ENCODE data around the gene ATP23. TPM values are rescaled to one million over a fixed set of nuclear protein-coding genes. Genes with fewer than 3 reads are reported as not detected.

Gene ATP23
- total RNA-seq, 1 experiment from 2014 or later = 12.8 TPM

- peaks cover 11% of the 10 kb centered on the region for H3K9me3 Mint-ChIP-seq (ENCODE audit: low read depth, unreplicated experiment)
- H3K27me3 Mint-ChIP-seq (ENCODE audit: unreplicated experiment) = no peaks in the 10 kb centered on the region
- H3K4me3 Mint-ChIP-seq (ENCODE audit: low read depth, unreplicated experiment) = no peak overlapping the region
- CTCF ChIA-PET = interaction anchor here (1.8 kb wide), 1 partner anchor 83 kb away, joined by 4 read pairs; no protein-coding TSS in a partner anchor
- TF ChIP-seq CTCF (IDR thresholded peaks at IDR 0.05; ENCODE audit: unreplicated experiment) = no peak
- DNase-seq = no peak
- no TSS peak for BruUV-seq (replicated peaks)
- H3K4me1 Mint-ChIP-seq (ENCODE audit: low read depth, unreplicated experiment) = peaks cover 20% of the 10 kb centered on the region
- H3K36me3 Mint-ChIP-seq (ENCODE audit: insufficient read depth, unreplicated experiment) = peaks cover 4% of the 10 kb centered on the region
- H3K27ac Mint-ChIP-seq (ENCODE audit: unreplicated experiment) = no peak overlapping the region
- intact Hi-C loops (cut with micrococcal nuclease; ENCODE audit: unreplicated experiment) = loop anchor here (5.0 kb wide), 3 partner anchors 458 to 1103 kb away; no protein-coding TSS in a partner anchor
These were observed 43.3 kb downstream of the ATP23 start for GRCh38 chr12:57984629-57985151.

GRCh38 chr12:57985685-57986084 is 44.3 kb downstream of the ATP23 start:
- CTCF ChIA-PET = no interaction called here
- no TSS peak for BruUV-seq (replicated peaks)
- Mint-ChIP-seq H3K27ac (ENCODE audit: unreplicated experiment) (no peak overlapping the region), H3K9me3 (ENCODE audit: low read depth, unreplicated experiment) (peaks cover 11% of the 10 kb centered on the region), H3K27me3 (ENCODE audit: unreplicated experiment) (no peaks in the 10 kb centered on the region), H3K36me3 (ENCODE audit: insufficient read depth, unreplicated experiment) (peaks cover 4% of the 10 kb centered on the region), H3K4me1 (ENCODE audit: low read depth, unreplicated experiment) (peaks cover 22% of the 10 kb centered on the region), H3K4me3 (ENCODE audit: low read depth, unreplicated experiment) (no peak overlapping the region)
- no peak for DNase-seq
- TF ChIP-seq CTCF (IDR thresholded peaks at IDR 0.05; ENCODE audit: unreplicated experiment) = no peak
- intact Hi-C loops (cut with micrococcal nuclease; ENCODE audit: unreplicated experiment) = no loop called here

- Mint-ChIP-seq H3K27ac (ENCODE audit: unreplicated experiment) (no peak overlapping the region), H3K27me3 (ENCODE audit: unreplicated experiment) (no peaks in the 10 kb centered on the region), H3K36me3 (ENCODE audit: insufficient read depth, unreplicated experiment) (no peaks in the 10 kb centered on the region), H3K9me3 (ENCODE audit: low read depth, unreplicated experiment) (peaks cover 10% of the 10 kb centered on the region), H3K4me1 (ENCODE audit: low read depth, unreplicated experiment) (peaks cover 16% of the 10 kb centered on the region), H3K4me3 (ENCODE audit: low read depth, unreplicated experiment) (no peak overlapping the region)
- CTCF ChIA-PET = no interaction called here
- DNase-seq = no peak
- BruUV-seq (replicated peaks) = no TSS peak
- intact Hi-C loops (cut with micrococcal nuclease; ENCODE audit: unreplicated experiment) = loop anchor here (5.0 kb wide), 1 partner anchor 77 kb away; no protein-coding TSS in a partner anchor
- no peak for TF ChIP-seq CTCF (IDR thresholded peaks at IDR 0.05; ENCODE audit: unreplicated experiment)
These were observed 48.5 kb downstream of the ATP23 start for GRCh38 chr12:57989838-57990237.

DNA sequence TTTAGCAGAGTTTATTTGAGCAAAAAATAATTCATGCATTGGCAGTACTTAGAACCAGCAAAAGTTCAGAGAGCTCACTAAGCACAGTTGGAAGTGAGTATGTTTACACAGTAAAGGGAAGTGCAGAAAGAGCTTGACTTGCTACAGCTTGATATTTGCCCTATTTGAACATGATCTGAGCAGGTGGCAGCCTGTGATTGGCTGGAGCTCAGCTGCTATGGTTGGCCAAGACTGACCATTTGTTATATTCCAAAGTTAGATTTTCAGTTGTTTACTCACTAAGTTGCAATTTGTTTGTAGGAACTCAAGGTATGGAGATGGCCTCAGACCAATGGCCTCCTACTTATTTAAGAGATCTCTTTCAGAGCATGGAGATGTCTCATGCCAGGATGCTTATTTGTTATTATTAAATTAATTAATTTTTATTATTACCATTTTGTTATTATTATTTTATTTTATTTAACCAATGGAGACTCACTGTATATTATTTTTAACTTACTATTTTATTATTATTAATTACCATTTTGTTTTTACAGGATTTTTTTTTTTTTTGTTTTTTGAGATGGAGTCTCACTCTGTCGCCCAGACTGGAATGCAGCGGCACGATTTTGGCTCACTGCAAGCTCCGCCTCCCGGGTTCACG is 49.0 kb downstream of the ATP23 start:
- no peak for TF ChIP-seq CTCF (IDR thresholded peaks at IDR 0.05; ENCODE audit: unreplicated experiment)
- Mint-ChIP-seq H3K4me1 (ENCODE audit: low read depth, unreplicated experiment) (peaks cover 15% of the 10 kb centered on the region), H3K4me3 (ENCODE audit: low read depth, unreplicated experiment) (no peak overlapping the region), H3K27me3 (ENCODE audit: unreplicated experiment) (no peaks in the 10 kb centered on the region), H3K27ac (ENCODE audit: unreplicated experiment) (no peak overlapping the region), H3K9me3 (ENCODE audit: low read depth, unreplicated experiment) (peaks cover 10% of the 10 kb centered on the region), H3K36me3 (ENCODE audit: insufficient read depth, unreplicated experiment) (no peaks in the 10 kb centered on the region)
- CTCF ChIA-PET = interaction anchor here (0.7 kb wide), 1 partner anchor 314 kb away, joined by 3 read pairs; no protein-coding TSS in a partner anchor
- BruUV-seq (replicated peaks) = no TSS peak
- intact Hi-C loops (cut with micrococcal nuclease; ENCODE audit: unreplicated experiment) = loop anchor here (5.0 kb wide), 1 partner anchor 77 kb away; no protein-coding TSS in a partner anchor
- no peak for DNase-seq
